Measurements from ENCODE around the gene ARSB.
A peak's percentile ranks its signal among the peaks of the same experiment; 100 is the strongest.

ARSB gene

GRCh38 chr5:78781611-78782286 lies 203.4 kb downstream of the ARSB start:
- H3K27ac ChIP-seq (ENCODE audit: low read depth, low read length): no peak overlapping the region
- H3K4me1 ChIP-seq (ENCODE audit: control insufficient read depth, insufficient read depth, low read length): no peaks in the 10 kb centered on the region
- no peak overlapping the region for H3K4me3 ChIP-seq (ENCODE audit: low read length)
- H3K9ac ChIP-seq (ENCODE audit: low read length): no peak overlapping the region
- no peaks in the 10 kb centered on the region for H3K27me3 ChIP-seq (ENCODE audit: control insufficient read depth, insufficient read depth, low read length)
- H3K36me3 ChIP-seq (ENCODE audit: control insufficient read depth, insufficient read depth, low read length): peaks cover 6% of the 10 kb centered on the region

GRCh38 chr5:78779771-78780616 lies 205.1 kb downstream of the ARSB start:
- Histone ChIP-seq H3K36me3 (ENCODE audit: control insufficient read depth, insufficient read depth, low read length) (peaks cover 6% of the 10 kb centered on the region), H3K9ac (ENCODE audit: low read length) (no peak overlapping the region), H3K4me3 (ENCODE audit: low read length) (no peak overlapping the region), H3K4me1 (ENCODE audit: control insufficient read depth, insufficient read depth, low read length) (no peaks in the 10 kb centered on the region), H3K27me3 (ENCODE audit: control insufficient read depth, insufficient read depth, low read length) (no peaks in the 10 kb centered on the region), H3K27ac (ENCODE audit: low read depth, low read length) (no peak overlapping the region)

GRCh38 chr5:78779262-78779661 lies 205.8 kb downstream of the ARSB start:
- H3K4me1 ChIP-seq (ENCODE audit: control insufficient read depth, insufficient read depth, low read length): no peaks in the 10 kb centered on the region
- no peak overlapping the region for H3K9ac ChIP-seq (ENCODE audit: low read length)
- no peaks in the 10 kb centered on the region for H3K27me3 ChIP-seq (ENCODE audit: control insufficient read depth, insufficient read depth, low read length)
- H3K4me3 ChIP-seq (ENCODE audit: low read length): no peak overlapping the region
- H3K27ac ChIP-seq (ENCODE audit: low read depth, low read length): no peak overlapping the region
- peaks cover 6% of the 10 kb centered on the region for H3K36me3 ChIP-seq (ENCODE audit: control insufficient read depth, insufficient read depth, low read length)

GRCh38 chr5:78778538-78778937 lies 206.6 kb downstream of the ARSB start:
- no peak overlapping the region for H3K4me3 ChIP-seq (ENCODE audit: low read length)
- H3K4me1 ChIP-seq (ENCODE audit: control insufficient read depth, insufficient read depth, low read length): no peaks in the 10 kb centered on the region
- no peaks in the 10 kb centered on the region for H3K27me3 ChIP-seq (ENCODE audit: control insufficient read depth, insufficient read depth, low read length)
- no peak overlapping the region for H3K9ac ChIP-seq (ENCODE audit: low read length)
- H3K36me3 ChIP-seq (ENCODE audit: control insufficient read depth, insufficient read depth, low read length): peaks cover 6% of the 10 kb centered on the region
- no peak overlapping the region for H3K27ac ChIP-seq (ENCODE audit: low read depth, low read length)

- Histone ChIP-seq H3K27me3 (ENCODE audit: control insufficient read depth, insufficient read depth, low read length) (no peaks in the 10 kb centered on the region), H3K4me3 (ENCODE audit: low read length) (no peak overlapping the region), H3K27ac (ENCODE audit: low read depth, low read length) (no peak overlapping the region), H3K36me3 (ENCODE audit: control insufficient read depth, insufficient read depth, low read length) (peaks cover 6% of the 10 kb centered on the region), H3K9ac (ENCODE audit: low read length) (no peak overlapping the region), H3K4me1 (ENCODE audit: control insufficient read depth, insufficient read depth, low read length) (no peaks in the 10 kb centered on the region)
These were observed 207.2 kb downstream of the ARSB start for GRCh38 chr5:78777901-78778300.

GRCh38 chr5:78776637-78777036 lies 208.5 kb downstream of the ARSB start:
- peaks cover 6% of the 10 kb centered on the region for H3K36me3 ChIP-seq (ENCODE audit: control insufficient read depth, insufficient read depth, low read length)
- no peaks in the 10 kb centered on the region for H3K27me3 ChIP-seq (ENCODE audit: control insufficient read depth, insufficient read depth, low read length)
- no peak overlapping the region for H3K9ac ChIP-seq (ENCODE audit: low read length)
- H3K27ac ChIP-seq (ENCODE audit: low read depth, low read length): no peak overlapping the region
- no peaks in the 10 kb centered on the region for H3K4me1 ChIP-seq (ENCODE audit: control insufficient read depth, insufficient read depth, low read length)
- no peak overlapping the region for H3K4me3 ChIP-seq (ENCODE audit: low read length)

GRCh38 chr5:78773655-78774054 lies 211.5 kb downstream of the ARSB start:
- Histone ChIP-seq H3K27ac (ENCODE audit: low read depth, low read length) (no peak overlapping the region), H3K4me1 (ENCODE audit: control insufficient read depth, insufficient read depth, low read length) (no peaks in the 10 kb centered on the region)

GRCh38 chr5:78771260-78772205 lies 213.6 kb downstream of the ARSB start:
- no peak overlapping the region for H3K9ac ChIP-seq (ENCODE audit: low read length)
- H3K36me3 ChIP-seq (ENCODE audit: control insufficient read depth, insufficient read depth, low read length): no peaks in the 10 kb centered on the region
- H3K4me1 ChIP-seq (ENCODE audit: control insufficient read depth, insufficient read depth, low read length): peaks cover 6% of the 10 kb centered on the region
- H3K4me3 ChIP-seq (ENCODE audit: low read length): no peak overlapping the region
- no peak overlapping the region for H3K27ac ChIP-seq (ENCODE audit: low read depth, low read length)
- H3K27me3 ChIP-seq (ENCODE audit: control insufficient read depth, insufficient read depth, low read length): no peaks in the 10 kb centered on the region

More at GRCh38 chr5:78773655-78774054, 211.5 kb downstream of the ARSB start:
- Histone ChIP-seq H3K4me3 (ENCODE audit: low read length) (no peak overlapping the region), H3K27me3 (ENCODE audit: control insufficient read depth, insufficient read depth, low read length) (no peaks in the 10 kb centered on the region), H3K9ac (ENCODE audit: low read length) (no peak overlapping the region), H3K36me3 (ENCODE audit: control insufficient read depth, insufficient read depth, low read length) (no peaks in the 10 kb centered on the region)

- H3K9ac ChIP-seq (ENCODE audit: low read length): no peak overlapping the region
- no peaks in the 10 kb centered on the region for H3K36me3 ChIP-seq (ENCODE audit: control insufficient read depth, insufficient read depth, low read length)
- no peak overlapping the region for H3K4me3 ChIP-seq (ENCODE audit: low read length)
- H3K27me3 ChIP-seq (ENCODE audit: control insufficient read depth, insufficient read depth, low read length): no peaks in the 10 kb centered on the region
- no peak overlapping the region for H3K27ac ChIP-seq (ENCODE audit: low read depth, low read length)
- H3K4me1 ChIP-seq (ENCODE audit: control insufficient read depth, insufficient read depth, low read length): peaks cover 16% of the 10 kb centered on the region
These were observed 216.2 kb downstream of the ARSB start for GRCh38 chr5:78768781-78769380.

- Histone ChIP-seq H3K27ac (ENCODE audit: low read depth, low read length) (peak overlapping the region; percentile 84), H3K27me3 (ENCODE audit: control insufficient read depth, insufficient read depth, low read length) (no peaks in the 10 kb centered on the region), H3K36me3 (ENCODE audit: control insufficient read depth, insufficient read depth, low read length) (no peaks in the 10 kb centered on the region), H3K4me3 (ENCODE audit: low read length) (peak overlapping the region; percentile 36), H3K4me1 (ENCODE audit: control insufficient read depth, insufficient read depth, low read length) (peaks cover 16% of the 10 kb centered on the region), H3K9ac (ENCODE audit: low read length) (no peak overlapping the region)
These were observed 218.7 kb downstream of the ARSB start for GRCh38 chr5:78766412-78766762.

- Histone ChIP-seq H3K36me3 (ENCODE audit: control insufficient read depth, insufficient read depth, low read length) (no peaks in the 10 kb centered on the region), H3K27ac (ENCODE audit: low read depth, low read length) (peak overlapping the region; percentile 84), H3K27me3 (ENCODE audit: control insufficient read depth, insufficient read depth, low read length) (no peaks in the 10 kb centered on the region), H3K4me1 (ENCODE audit: control insufficient read depth, insufficient read depth, low read length) (peaks cover 16% of the 10 kb centered on the region), H3K9ac (ENCODE audit: low read length) (no peak overlapping the region), H3K4me3 (ENCODE audit: low read length) (peak overlapping the region; percentile 36)
These were observed 219.2 kb downstream of the ARSB start for GRCh38 chr5:78765756-78766411.

Data from rectal smooth muscle tissue (tissue), 1 donor.